Prostate gland (tissue), 2 donors: Measurements from ENCODE around the gene VILL.

Experiments
- POLR2A ChIP-seq: fragments of 450-650 bp; IDR thresholded peaks from one replicate; pipeline ENCODE4 v1.6.1; 2016; ENCODE audit warnings: antibody characterized with exemption, mild to moderate bottlenecking
- TF ChIP-seq, protein P1 (sequence below), 4 experiments: fragments of 200-600 bp in 2 of 4; fragments of 450-650 bp in 2 of 4; sonication (generic) in 2 of 4; IDR thresholded peaks; 1 replicate in 3 of 4; 2 replicates in 1 of 4; pipeline ENCODE4 v1.5.1; 2016 to 2019; ENCODE audit warnings: antibody characterized with exemption in 4 of 4, mild to moderate bottlenecking in 2 of 4, moderate library complexity in 2 of 4

DNA sequence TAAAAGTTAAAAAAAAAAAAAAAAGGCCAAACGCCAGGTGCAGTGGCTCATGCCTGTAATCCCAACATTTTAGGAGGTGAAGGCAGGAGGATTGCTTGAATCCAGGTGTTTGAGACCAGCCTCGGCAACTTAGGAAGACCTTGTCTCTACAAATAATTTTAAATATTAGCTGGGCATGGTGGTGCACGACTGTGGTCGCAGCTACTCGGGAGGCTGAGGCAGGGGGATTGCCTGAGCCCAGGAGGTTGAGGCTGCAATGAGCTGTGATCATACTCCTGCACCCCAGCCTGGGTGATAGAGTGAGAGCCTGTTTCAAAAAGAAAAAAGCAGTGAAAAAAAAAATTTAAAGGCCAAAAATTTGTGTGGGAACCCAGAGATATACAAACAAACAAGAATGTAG lies 45.7 kb downstream of the VILL start:
- no peak for TF ChIP-seq POLR2A
- TF ChIP-seq, protein P1, sequence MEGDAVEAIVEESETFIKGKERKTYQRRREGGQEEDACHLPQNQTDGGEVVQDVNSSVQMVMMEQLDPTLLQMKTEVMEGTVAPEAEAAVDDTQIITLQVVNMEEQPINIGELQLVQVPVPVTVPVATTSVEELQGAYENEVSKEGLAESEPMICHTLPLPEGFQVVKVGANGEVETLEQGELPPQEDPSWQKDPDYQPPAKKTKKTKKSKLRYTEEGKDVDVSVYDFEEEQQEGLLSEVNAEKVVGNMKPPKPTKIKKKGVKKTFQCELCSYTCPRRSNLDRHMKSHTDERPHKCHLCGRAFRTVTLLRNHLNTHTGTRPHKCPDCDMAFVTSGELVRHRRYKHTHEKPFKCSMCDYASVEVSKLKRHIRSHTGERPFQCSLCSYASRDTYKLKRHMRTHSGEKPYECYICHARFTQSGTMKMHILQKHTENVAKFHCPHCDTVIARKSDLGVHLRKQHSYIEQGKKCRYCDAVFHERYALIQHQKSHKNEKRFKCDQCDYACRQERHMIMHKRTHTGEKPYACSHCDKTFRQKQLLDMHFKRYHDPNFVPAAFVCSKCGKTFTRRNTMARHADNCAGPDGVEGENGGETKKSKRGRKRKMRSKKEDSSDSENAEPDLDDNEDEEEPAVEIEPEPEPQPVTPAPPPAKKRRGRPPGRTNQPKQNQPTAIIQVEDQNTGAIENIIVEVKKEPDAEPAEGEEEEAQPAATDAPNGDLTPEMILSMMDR (IDR thresholded peaks at IDR 0.05): no peak
